HL-60 (cell line): ENCODE measurements around the gene RPP30.

ENCODE experiments used
- DNase-seq, 2 experiments: peaks; one replicate each; pipeline ENCODE4 v3.0.0-alpha.2; 2010 to 2020; ENCODE audit warnings: low read depth in 1 of 2, low spot score in 1 of 2
- H3K27ac ChIP-seq: fragments of 250-450 bp; sonication (Bioruptor Pico); replicated peaks from 2 replicates; pipeline ENCODE4 v1.5.1; 2020; ENCODE audit warnings: mild to moderate bottlenecking, moderate library complexity
- H3K27me3 ChIP-seq: fragments of 250-450 bp; sonication (Bioruptor Pico); 2 replicates; pipeline ENCODE4 v1.5.1; 2021; ENCODE audit warnings: mild to moderate bottlenecking, moderate library complexity; ENCODE audit not compliant: insufficient read depth, poor library complexity, severe bottlenecking
- H3K4me3 ChIP-seq: replicated peaks from 2 replicates; pipeline ENCODE4 v1.5.1; 2011; ENCODE audit warnings: mild to moderate bottlenecking, control low read depth, low read length; ENCODE audit not compliant: insufficient read depth
- GABPA ChIP-seq: IDR thresholded peaks from 2 replicates; pipeline ENCODE4 v1.6.1; 2012; ENCODE audit warnings: low read depth
- TF ChIP-seq, protein P1 (sequence below): IDR thresholded peaks from 2 replicates; pipeline ENCODE4 v1.6.1; 2012; ENCODE audit warnings: low read depth; ENCODE audit not compliant: insufficient replicate concordance

The RPP30 gene

DNA sequence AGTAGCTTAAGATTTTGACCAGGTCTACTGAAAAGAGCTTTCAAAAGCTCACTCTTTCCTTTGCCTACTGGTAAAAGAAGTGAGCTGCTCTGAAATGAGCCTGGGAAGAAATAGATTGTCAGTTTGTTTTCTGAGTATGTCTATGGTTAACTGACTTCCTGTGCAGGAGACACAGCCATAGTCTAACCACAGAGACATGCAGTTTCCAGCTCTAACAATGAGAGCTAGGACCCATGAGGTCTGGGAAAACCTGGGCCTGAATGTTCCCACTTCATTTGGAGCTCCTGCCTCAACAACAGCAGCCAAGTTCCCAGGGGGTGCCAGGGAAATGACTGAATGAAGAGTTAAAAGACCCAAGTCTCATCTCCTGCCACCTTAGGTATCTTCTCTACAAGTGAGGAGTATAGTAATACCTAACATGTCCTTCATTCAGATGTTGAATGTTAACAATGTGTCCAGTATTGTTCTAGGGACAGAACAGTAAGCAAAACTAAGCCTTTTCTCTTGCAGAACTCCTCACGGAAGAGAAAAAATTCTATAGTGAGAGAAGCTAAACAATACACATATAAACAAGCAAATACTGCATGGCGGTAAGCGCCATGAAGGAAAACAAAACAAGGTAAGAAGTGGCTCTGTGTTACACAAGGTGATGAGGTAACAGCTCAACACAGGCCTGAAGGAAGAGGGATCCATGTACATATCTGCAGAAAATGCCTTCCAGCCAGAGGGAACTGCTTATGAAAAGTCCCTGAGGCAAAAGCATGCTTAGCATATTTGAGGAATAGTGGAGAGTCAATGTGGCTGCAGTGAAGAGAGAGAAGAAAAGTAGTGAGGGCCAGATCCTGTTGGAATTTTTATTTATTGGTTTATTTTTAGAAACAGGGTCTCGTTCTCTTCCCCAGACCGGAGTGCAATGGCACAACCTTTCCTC, 75.5 kb downstream of the RPP30 start:
- no peak for DNase-seq
- Histone ChIP-seq H3K4me3 (no peak overlapping the region), H3K27ac (no peak overlapping the region), H3K27me3 (no peaks in the 10 kb centered on the region)
- TF ChIP-seq, protein P1, sequence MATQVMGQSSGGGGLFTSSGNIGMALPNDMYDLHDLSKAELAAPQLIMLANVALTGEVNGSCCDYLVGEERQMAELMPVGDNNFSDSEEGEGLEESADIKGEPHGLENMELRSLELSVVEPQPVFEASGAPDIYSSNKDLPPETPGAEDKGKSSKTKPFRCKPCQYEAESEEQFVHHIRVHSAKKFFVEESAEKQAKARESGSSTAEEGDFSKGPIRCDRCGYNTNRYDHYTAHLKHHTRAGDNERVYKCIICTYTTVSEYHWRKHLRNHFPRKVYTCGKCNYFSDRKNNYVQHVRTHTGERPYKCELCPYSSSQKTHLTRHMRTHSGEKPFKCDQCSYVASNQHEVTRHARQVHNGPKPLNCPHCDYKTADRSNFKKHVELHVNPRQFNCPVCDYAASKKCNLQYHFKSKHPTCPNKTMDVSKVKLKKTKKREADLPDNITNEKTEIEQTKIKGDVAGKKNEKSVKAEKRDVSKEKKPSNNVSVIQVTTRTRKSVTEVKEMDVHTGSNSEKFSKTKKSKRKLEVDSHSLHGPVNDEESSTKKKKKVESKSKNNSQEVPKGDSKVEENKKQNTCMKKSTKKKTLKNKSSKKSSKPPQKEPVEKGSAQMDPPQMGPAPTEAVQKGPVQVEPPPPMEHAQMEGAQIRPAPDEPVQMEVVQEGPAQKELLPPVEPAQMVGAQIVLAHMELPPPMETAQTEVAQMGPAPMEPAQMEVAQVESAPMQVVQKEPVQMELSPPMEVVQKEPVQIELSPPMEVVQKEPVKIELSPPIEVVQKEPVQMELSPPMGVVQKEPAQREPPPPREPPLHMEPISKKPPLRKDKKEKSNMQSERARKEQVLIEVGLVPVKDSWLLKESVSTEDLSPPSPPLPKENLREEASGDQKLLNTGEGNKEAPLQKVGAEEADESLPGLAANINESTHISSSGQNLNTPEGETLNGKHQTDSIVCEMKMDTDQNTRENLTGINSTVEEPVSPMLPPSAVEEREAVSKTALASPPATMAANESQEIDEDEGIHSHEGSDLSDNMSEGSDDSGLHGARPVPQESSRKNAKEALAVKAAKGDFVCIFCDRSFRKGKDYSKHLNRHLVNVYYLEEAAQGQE: no peak
- no peak for TF ChIP-seq GABPA
